PC-3 (cell line): ENCODE data around the gene FAM222A. TPM values are rescaled to one million over a fixed set of nuclear protein-coding genes. Genes with fewer than 3 reads are reported as not detected.

Experiments
- ATAC-seq: fragments of 200-7000 bp; cut with Tn5 transposase; 2 replicates; pipeline ENCODE4 v1.9.1; 2020; ENCODE audit warnings: mild to moderate bottlenecking, moderate library complexity
- BruUV-seq: library from RNA; stranded (reverse); fragments of 400-500 nt; replicated peaks from 2 replicates; lab custom pipeline; 2021; lab: Mats Ljungman, UMichigan
- CTCF ChIA-PET: fragments of 300-600 bp; sonication (Branson Sonifier 250); formaldehyde crosslinking; loops from one replicate; lab custom pipeline; 2022; ENCODE audit warnings: antibody characterized with exemption; lab: Charles Lee
- POLR2A ChIA-PET: fragments of 300-600 bp; sonication (Branson Sonifier 250); formaldehyde crosslinking; loops from one replicate; lab custom pipeline; 2022; ENCODE audit warnings: antibody characterized with exemption; ENCODE audit not compliant: unreplicated experiment; lab: Charles Lee
- DNase-seq: peaks from one replicate; pipeline ENCODE4 v3.0.0-alpha.2; 2015
- H2AFZ ChIP-seq: fragments of 300-600 bp; sonication (generic); 2 replicates; pipeline ENCODE4 v1.6.0; 2016; ENCODE audit warnings: antibody characterized with exemption, low read length
- H3F3A ChIP-seq: fragments of 300-600 bp; sonication (generic); one replicate; pipeline ENCODE4 v1.6.0; 2017; ENCODE audit warnings: antibody characterized with exemption, low read length, control low read depth, mild to moderate bottlenecking; ENCODE audit not compliant: unreplicated experiment
- H3K27ac ChIP-seq: fragments of 300-600 bp; sonication (generic); 2 replicates; pipeline ENCODE4 v1.5.1; 2016; ENCODE audit warnings: mild to moderate bottlenecking, low read length
- H3K27me3 ChIP-seq: fragments of 300-600 bp; sonication (generic); 2 replicates; pipeline ENCODE4 v1.6.1; 2016; ENCODE audit warnings: low read length, mixed read lengths
- H3K36me3 ChIP-seq: fragments of 300-600 bp; sonication (generic); 2 replicates; pipeline ENCODE4 v1.6.1; 2016; ENCODE audit warnings: low read depth, mixed run types, low read length, mixed read lengths
- H3K4me1 ChIP-seq: fragments of 300-600 bp; sonication (generic); 2 replicates; pipeline ENCODE4 v1.5.1; 2016; ENCODE audit warnings: low read length; ENCODE audit not compliant: insufficient read depth
- H3K4me2 ChIP-seq: fragments of 300-600 bp; sonication (generic); 2 replicates; pipeline ENCODE4 v1.6.0; 2016; ENCODE audit warnings: low read length
- H3K4me3 ChIP-seq: fragments of 300-600 bp; sonication (generic); 2 replicates; pipeline ENCODE4 v1.5.1; 2016; ENCODE audit warnings: mild to moderate bottlenecking, low read length, mixed read lengths
- H3K79me2 ChIP-seq: fragments of 300-600 bp; sonication (generic); 2 replicates; pipeline ENCODE4 v1.6.1; 2017; ENCODE audit warnings: low read length, mixed read lengths
- H3K9ac ChIP-seq: fragments of 300-600 bp; sonication (generic); 2 replicates; pipeline ENCODE4 v1.6.0; 2016; ENCODE audit warnings: mild to moderate bottlenecking, low read length
- H3K9me2 ChIP-seq: fragments of 300-600 bp; sonication (generic); replicated peaks from 2 replicates; pipeline ENCODE4 v1.6.1; 2016; ENCODE audit warnings: mixed run types, low read length, mixed read lengths
- H3K9me3 ChIP-seq: fragments of 300-600 bp; sonication (generic); 2 replicates; pipeline ENCODE4 v1.6.1; 2016; ENCODE audit warnings: low read length, mixed read lengths
- H4K20me1 ChIP-seq: fragments of 300-600 bp; sonication (generic); 2 replicates; pipeline ENCODE4 v1.6.1; 2016; ENCODE audit warnings: low read length, mixed read lengths
- EZH2 ChIP-seq: fragments of 300-600 bp; sonication (generic); IDR thresholded peaks from one replicate; pipeline ENCODE4 v1.6.1; 2017; ENCODE audit warnings: antibody characterized with exemption, mild to moderate bottlenecking, low read length; ENCODE audit not compliant: unreplicated experiment
- EZH2phosphoT487 ChIP-seq: fragments of 300-600 bp; sonication (generic); IDR thresholded peaks from 2 replicates; pipeline ENCODE4 v1.6.1; 2018; ENCODE audit warnings: mild to moderate bottlenecking, antibody characterized with exemption, low read length, borderline replicate concordance
- intact Hi-C: fragments of 100-400 bp; cut with micrococcal nuclease; formaldehyde crosslinking; loops from 2 replicates; pipeline ENCODE4 v1.9.0; 2023
- total RNA-seq: library from RNA; depleted of rRNA; stranded (reverse); fragments of >200 nt; gene quantifications from 2 replicates; pipeline ENCODE4 v1.2.3, GENCODE V29; 2014
- TF ChIP-seq, protein P1 (sequence below): fragments of 300-600 bp; sonication (generic); conservative IDR thresholded peaks from 2 replicates; pipeline ENCODE4 v1.5.1; 2017; ENCODE audit warnings: antibody characterized with exemption, low read depth, mild to moderate bottlenecking, low read length

FAM222A gene
- total RNA-seq, 1 experiment from 2014 or later, result 11.7 TPM

DNA sequence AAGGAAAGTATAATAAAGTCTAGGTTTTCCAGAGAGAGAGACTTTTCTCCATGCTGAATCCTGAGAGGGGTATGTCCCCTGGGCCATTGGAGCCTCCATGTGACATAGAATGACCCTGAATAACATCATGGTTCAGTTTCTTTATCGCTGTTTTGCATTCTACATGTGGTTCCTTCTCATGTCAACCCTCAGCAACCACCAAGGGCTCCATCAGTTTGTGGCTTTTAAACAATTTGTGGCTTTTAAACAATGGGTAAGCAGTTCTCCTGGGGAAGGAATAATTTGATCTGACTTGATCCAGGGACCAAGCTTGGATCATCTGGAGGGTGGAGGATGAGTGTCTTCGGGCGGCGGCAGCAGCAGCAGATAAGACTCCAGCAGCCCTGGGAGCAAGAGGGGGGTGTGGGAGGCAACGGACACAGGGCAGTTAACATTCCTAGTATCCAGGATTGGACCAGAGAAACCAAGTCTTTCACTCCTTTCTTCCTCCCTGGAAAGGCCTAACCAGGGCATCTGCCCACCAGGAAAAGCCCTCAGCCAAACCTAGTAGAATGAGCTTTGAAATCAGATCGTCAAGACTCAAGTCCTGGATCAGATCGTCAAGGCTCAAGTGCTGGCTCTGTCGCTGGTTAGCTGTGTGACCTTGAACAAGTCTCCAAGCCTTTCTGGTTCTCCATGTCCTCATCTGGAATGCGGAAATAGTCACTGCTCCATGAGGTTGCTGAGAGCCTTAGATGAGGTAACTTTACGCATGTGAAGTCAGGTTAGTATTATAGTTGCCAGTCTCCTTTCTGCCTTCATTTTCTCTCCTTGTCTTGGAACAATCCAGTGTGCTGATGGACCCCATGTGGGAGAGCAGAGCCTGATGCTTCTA is 27.8 kb upstream of the FAM222A start:
- no peak overlapping the region for H2AFZ ChIP-seq
- ATAC-seq (no peak), DNase-seq (no peak)
- no peaks in the 10 kb centered on the region for H3K27me3 ChIP-seq
- no peak overlapping the region for H3K4me2 ChIP-seq
- H3K9ac ChIP-seq, result no peak overlapping the region
- H3K4me1 ChIP-seq, result peaks cover 12% of the 10 kb centered on the region
- no peak overlapping the region for H3K27ac ChIP-seq
- intact Hi-C loops, result no loop called here
- H4K20me1 ChIP-seq, result no peaks in the 10 kb centered on the region
- no peaks in the 10 kb centered on the region for H3K9me2 ChIP-seq
- no TSS peak for BruUV-seq
- H3K9me3 ChIP-seq, result no peaks in the 10 kb centered on the region
- POLR2A ChIA-PET, result no interaction called here
- H3K4me3 ChIP-seq, result no peak overlapping the region
- H3F3A ChIP-seq, result no peaks in the 10 kb centered on the region
- H3K79me2 ChIP-seq, result no peaks in the 10 kb centered on the region
- CTCF ChIA-PET, result no interaction called here
- no peaks in the 10 kb centered on the region for H3K36me3 ChIP-seq
- TF ChIP-seq, protein P1, sequence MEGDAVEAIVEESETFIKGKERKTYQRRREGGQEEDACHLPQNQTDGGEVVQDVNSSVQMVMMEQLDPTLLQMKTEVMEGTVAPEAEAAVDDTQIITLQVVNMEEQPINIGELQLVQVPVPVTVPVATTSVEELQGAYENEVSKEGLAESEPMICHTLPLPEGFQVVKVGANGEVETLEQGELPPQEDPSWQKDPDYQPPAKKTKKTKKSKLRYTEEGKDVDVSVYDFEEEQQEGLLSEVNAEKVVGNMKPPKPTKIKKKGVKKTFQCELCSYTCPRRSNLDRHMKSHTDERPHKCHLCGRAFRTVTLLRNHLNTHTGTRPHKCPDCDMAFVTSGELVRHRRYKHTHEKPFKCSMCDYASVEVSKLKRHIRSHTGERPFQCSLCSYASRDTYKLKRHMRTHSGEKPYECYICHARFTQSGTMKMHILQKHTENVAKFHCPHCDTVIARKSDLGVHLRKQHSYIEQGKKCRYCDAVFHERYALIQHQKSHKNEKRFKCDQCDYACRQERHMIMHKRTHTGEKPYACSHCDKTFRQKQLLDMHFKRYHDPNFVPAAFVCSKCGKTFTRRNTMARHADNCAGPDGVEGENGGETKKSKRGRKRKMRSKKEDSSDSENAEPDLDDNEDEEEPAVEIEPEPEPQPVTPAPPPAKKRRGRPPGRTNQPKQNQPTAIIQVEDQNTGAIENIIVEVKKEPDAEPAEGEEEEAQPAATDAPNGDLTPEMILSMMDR, result no peak
- TF ChIP-seq EZH2phosphoT487, result no peak
- no peak for TF ChIP-seq EZH2

DNA sequence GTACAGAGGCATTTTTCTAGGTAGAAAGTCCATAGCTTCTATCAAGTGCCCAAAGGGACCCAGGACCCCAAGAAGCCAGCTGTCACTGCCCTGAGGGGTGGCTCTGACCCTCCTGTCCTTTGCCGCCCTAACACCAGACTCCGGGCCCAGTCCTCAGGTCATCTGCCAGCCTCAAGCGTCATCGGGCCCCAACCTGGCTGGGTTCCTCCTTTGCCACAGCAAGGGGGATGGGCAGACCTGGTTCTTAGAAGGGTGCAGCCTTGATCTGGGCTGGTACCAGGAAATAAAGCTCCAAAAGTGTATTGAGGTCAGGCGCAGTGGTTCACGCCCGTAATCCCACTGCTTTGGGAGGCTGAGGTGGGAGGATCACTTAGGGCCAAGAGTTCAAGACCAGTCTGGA is 27.1 kb upstream of the FAM222A start:
- no peaks in the 10 kb centered on the region for H4K20me1 ChIP-seq
- CTCF ChIA-PET, result no interaction called here
- POLR2A ChIA-PET, result no interaction called here

More for the DNA sequence above, 27.1 kb upstream of the FAM222A start:
- Histone ChIP-seq H3K27me3 (no peaks in the 10 kb centered on the region), H3K4me2 (no peak overlapping the region), H3K9me3 (no peaks in the 10 kb centered on the region), H3K36me3 (no peaks in the 10 kb centered on the region), H3K9ac (no peak overlapping the region), H2AFZ (no peak overlapping the region), H3K4me1 (peaks cover 12% of the 10 kb centered on the region), H3K4me3 (no peak overlapping the region), H3K79me2 (no peaks in the 10 kb centered on the region), H3K9me2 (no peaks in the 10 kb centered on the region), H3K27ac (no peak overlapping the region), H3F3A (no peaks in the 10 kb centered on the region)
- no TSS peak for BruUV-seq
- TF ChIP-seq, protein P1, result no peak
- TF ChIP-seq EZH2phosphoT487, result no peak
- TF ChIP-seq EZH2, result no peak
- intact Hi-C loops, result no loop called here
- ATAC-seq (no peak), DNase-seq (no peak)
